ENCODE measurements around the gene ZMIZ1.

GRCh38 chr10:79260811-79261740, 192.3 kb downstream of the ZMIZ1 start:
- TF ChIP-seq CTCF (IDR thresholded peaks at IDR 0.05; ENCODE audit: poor library complexity, severe bottlenecking) (no peak), POLR2AphosphoS5 (IDR thresholded peaks at IDR 0.05) (no peak), EZH2 (IDR thresholded peaks at IDR 0.05; ENCODE audit: borderline replicate concordance, insufficient read depth, low read length, poor library complexity, severe bottlenecking) (no peak), EP300 (conservative IDR thresholded peaks at IDR 0.05; ENCODE audit: poor library complexity, severe bottlenecking) (no peak), TAF1 (IDR thresholded peaks at IDR 0.05; ENCODE audit: low read depth) (no peak), RAD21 (conservative IDR thresholded peaks at IDR 0.05) (no peak), REST (IDR thresholded peaks at IDR 0.05; ENCODE audit: borderline replicate concordance) (no peak)
